LNCaP clone FGC (cell line): ENCODE results near the gene HS6ST2.

Experiments
- DNase-seq: peaks from one replicate; pipeline ENCODE4 v3.0.0-alpha.2; 2011; ENCODE audit warnings: low read depth
- H3K4me3 ChIP-seq: 2 replicates; pipeline ENCODE4 v1.5.1; 2011; ENCODE audit warnings: mild to moderate bottlenecking, low read depth, low read length, control low read depth
- CTCF ChIP-seq: IDR thresholded peaks from 2 replicates; pipeline ENCODE4 v1.5.1; 2012; ENCODE audit warnings: mild to moderate bottlenecking; ENCODE audit not compliant: control insufficient read depth, insufficient read depth; ENCODE audit errors: extremely low read depth

The HS6ST2 gene

GRCh38 chrX:132807411-132808030 is 150.9 kb downstream of the HS6ST2 start:
- DNase-seq, result no peak
- no peak for TF ChIP-seq CTCF

GRCh38 chrX:132802033-132802432 is 156.4 kb downstream of the HS6ST2 start:
- H3K4me3 ChIP-seq, result no peak overlapping the region
- no peak for DNase-seq
- no peak for TF ChIP-seq CTCF

More at GRCh38 chrX:132807411-132808030, 150.9 kb downstream of the HS6ST2 start:
- no peak overlapping the region for H3K4me3 ChIP-seq

GRCh38 chrX:132795181-132795580 is 163.2 kb downstream of the HS6ST2 start:
- no peak for DNase-seq
- no peak overlapping the region for H3K4me3 ChIP-seq
- TF ChIP-seq CTCF, result no peak

- DNase-seq, result no peak
- H3K4me3 ChIP-seq, result no peak overlapping the region
- TF ChIP-seq CTCF, result no peak
These were observed 166.7 kb downstream of the HS6ST2 start for GRCh38 chrX:132791714-132792113.

- TF ChIP-seq CTCF, result no peak
- no peak overlapping the region for H3K4me3 ChIP-seq
- DNase-seq, result no peak
These were observed 168.1 kb downstream of the HS6ST2 start for GRCh38 chrX:132790329-132790728.

GRCh38 chrX:132786217-132786616 is 172.2 kb downstream of the HS6ST2 start:
- DNase-seq, result no peak
- TF ChIP-seq CTCF, result no peak
- H3K4me3 ChIP-seq, result no peak overlapping the region

GRCh38 chrX:132778917-132779316 is 179.5 kb downstream of the HS6ST2 start:
- no peak for TF ChIP-seq CTCF
- DNase-seq, result no peak
- H3K4me3 ChIP-seq, result no peak overlapping the region
